ENCODE results near the gene WDR7. TPM values are rescaled to one million over a fixed set of nuclear protein-coding genes. Genes with fewer than 3 reads are reported as not detected.

WDR7 gene
- total RNA-seq, 2 donors from 2014 or later = 23.2 to 29.1 TPM

- no peak for DNase-seq
- intact Hi-C loops (cut with DNase I) = no loop called here
- no peak for ATAC-seq
Measured at GRCh38 chr18:56711708-56712445, 60.7 kb downstream of the WDR7 start.

GRCh38 chr18:56712761-56713160, 61.6 kb downstream of the WDR7 start:
- intact Hi-C loops (cut with DNase I) = no loop called here

GRCh38 chr18:56715121-56715520, 64.0 kb downstream of the WDR7 start:
- intact Hi-C loops (cut with DNase I) = no loop called here
- ATAC-seq (no peak), DNase-seq (no peak)

More at GRCh38 chr18:56712761-56713160, 61.6 kb downstream of the WDR7 start:
- no peak for DNase-seq
- ATAC-seq = no peak

- no peak for DNase-seq
- intact Hi-C loops (cut with DNase I) = no loop called here
- no peak for ATAC-seq
Measured at GRCh38 chr18:56716692-56717146, 65.6 kb downstream of the WDR7 start.

GRCh38 chr18:56721031-56721430, 69.9 kb downstream of the WDR7 start:
- ATAC-seq (no peak), DNase-seq (no peak)
- intact Hi-C loops (cut with DNase I) = no loop called here

- no peak for DNase-seq
- ATAC-seq = no peak
- intact Hi-C loops (cut with DNase I) = no loop called here
Measured at GRCh38 chr18:56721491-56721890, 70.3 kb downstream of the WDR7 start.

- no peak for DNase-seq
- intact Hi-C loops (cut with DNase I) = no loop called here
- ATAC-seq = no peak
Measured at GRCh38 chr18:56722518-56722917, 71.4 kb downstream of the WDR7 start.

- intact Hi-C loops (cut with DNase I) = no loop called here
- ATAC-seq = no peak
- no peak for DNase-seq
Measured at GRCh38 chr18:56723068-56723467, 71.9 kb downstream of the WDR7 start.

- ATAC-seq = no peak
- DNase-seq = no peak
- intact Hi-C loops (cut with DNase I) = no loop called here
Measured at GRCh38 chr18:56723706-56724105, 72.5 kb downstream of the WDR7 start.

GRCh38 chr18:56726906-56727305, 75.7 kb downstream of the WDR7 start:
- no peak for DNase-seq
- no peak for ATAC-seq
- intact Hi-C loops (cut with DNase I) = no loop called here

GRCh38 chr18:56727399-56727798, 76.2 kb downstream of the WDR7 start:
- intact Hi-C loops (cut with DNase I) = no loop called here
- ATAC-seq (no peak), DNase-seq (no peak)

GRCh38 chr18:56728741-56729140, 77.6 kb downstream of the WDR7 start:
- intact Hi-C loops (cut with DNase I) = no loop called here
- ATAC-seq (no peak), DNase-seq (no peak)

GRCh38 chr18:56738184-56738583, 87.0 kb downstream of the WDR7 start:
- no peak for ATAC-seq
- no peak for DNase-seq
- intact Hi-C loops (cut with DNase I) = no loop called here

- intact Hi-C loops (cut with DNase I) = loop anchor here (10.0 kb wide), 2 partner anchors 705 to 825 kb away; no protein-coding TSS in a partner anchor
- no peak for ATAC-seq
- no peak for DNase-seq
Measured at GRCh38 chr18:56739731-56740130, 88.6 kb downstream of the WDR7 start.

GRCh38 chr18:56740645-56741044, 89.5 kb downstream of the WDR7 start:
- intact Hi-C loops (cut with DNase I) = loop anchor here (10.0 kb wide), 2 partner anchors 704 to 824 kb away; no protein-coding TSS in a partner anchor
- ATAC-seq (no peak), DNase-seq (no peak)

GRCh38 chr18:56741685-56742084, 90.5 kb downstream of the WDR7 start:
- ATAC-seq (no peak), DNase-seq (no peak)
- intact Hi-C loops (cut with DNase I) = loop anchor here (10.0 kb wide), 2 partner anchors 703 to 823 kb away; no protein-coding TSS in a partner anchor

GRCh38 chr18:56743115-56743514, 92.0 kb downstream of the WDR7 start:
- ATAC-seq (no peak), DNase-seq (no peak)
- intact Hi-C loops (cut with DNase I) = loop anchor here (10.0 kb wide), 2 partner anchors 702 to 822 kb away; no protein-coding TSS in a partner anchor

GRCh38 chr18:56747032-56747658, 96.0 kb downstream of the WDR7 start:
- DNase-seq (no peak), ATAC-seq (no peak)
- intact Hi-C loops (cut with DNase I) = loop anchor here (5.0 to 10.0 kb wide), 3 partner anchors 698 to 818 kb away; no protein-coding TSS in a partner anchor

GRCh38 chr18:56747857-56748256, 96.7 kb downstream of the WDR7 start:
- DNase-seq (no peak), ATAC-seq (no peak)
- intact Hi-C loops (cut with DNase I) = loop anchor here (5.0 to 10.0 kb wide), 3 partner anchors 697 to 817 kb away; no protein-coding TSS in a partner anchor

- ATAC-seq (no peak), DNase-seq (no peak)
- intact Hi-C loops (cut with DNase I) = loop anchor here (5.0 to 10.0 kb wide), 3 partner anchors 696 to 816 kb away; no protein-coding TSS in a partner anchor
Measured at GRCh38 chr18:56748698-56749268, 97.6 kb downstream of the WDR7 start.

Data from left cardiac atrium (tissue), 4 donors.